GM23338 (cell line): ENCODE data around the gene CAPZB. TPM values are rescaled to one million over a fixed set of nuclear protein-coding genes. Genes with fewer than 3 reads are reported as not detected.
A peak's percentile ranks its signal among the peaks of the same experiment; 100 is the strongest.

ENCODE experiments used
- ATAC-seq: fragments of 200-7000 bp; cut with Tn5 transposase; 3 replicates; pipeline ENCODE4 v1.9.1; 2020
- DNase-seq: peaks from one replicate; pipeline ENCODE4 v3.0.0-alpha.2; 2015; ENCODE audit warnings: low spot score
- H2AFZ ChIP-seq: fragments of 200-600 bp; sonication (generic); 2 replicates; pipeline ENCODE4 v1.8.0; 2016; ENCODE audit warnings: antibody characterized with exemption, mild to moderate bottlenecking, moderate library complexity
- H3F3A ChIP-seq: fragments of 200-600 bp; sonication (generic); replicated peaks from 2 replicates; pipeline ENCODE4 v1.8.0; 2017; ENCODE audit warnings: antibody characterized with exemption, mixed run types, low read depth
- H3K27ac ChIP-seq: fragments of 200-600 bp; sonication (generic); 2 replicates; pipeline ENCODE4 v1.6.1; 2016; ENCODE audit warnings: low read depth
- H3K27me3 ChIP-seq: fragments of 200-600 bp; sonication (generic); 2 replicates; pipeline ENCODE4 v1.8.0; 2016; ENCODE audit warnings: mild to moderate bottlenecking, mixed run types, moderate library complexity; ENCODE audit not compliant: insufficient read depth
- H3K36me3 ChIP-seq: fragments of 200-600 bp; sonication (generic); 2 replicates; pipeline ENCODE4 v1.8.0; 2016; ENCODE audit warnings: mild to moderate bottlenecking; ENCODE audit not compliant: insufficient read depth
- H3K4me1 ChIP-seq: fragments of 200-600 bp; sonication (generic); 2 replicates; pipeline ENCODE4 v1.8.0; 2016; ENCODE audit warnings: mild to moderate bottlenecking, moderate library complexity; ENCODE audit not compliant: insufficient read depth
- H3K4me2 ChIP-seq: fragments of 200-600 bp; sonication (generic); 2 replicates; pipeline ENCODE4 v1.7.1; 2017; ENCODE audit warnings: mixed run types
- H3K4me3 ChIP-seq: fragments of 200-600 bp; sonication (generic); 2 replicates; pipeline ENCODE4 v1.6.1; 2016; ENCODE audit warnings: mixed run types
- H3K79me2 ChIP-seq: fragments of 200-600 bp; sonication (generic); replicated peaks from 2 replicates; pipeline ENCODE4 v1.8.0; 2017; ENCODE audit warnings: mild to moderate bottlenecking; ENCODE audit not compliant: insufficient read depth
- H3K9me2 ChIP-seq: fragments of 200-600 bp; sonication (generic); 2 replicates; pipeline ENCODE4 v1.8.0; 2017; ENCODE audit not compliant: insufficient read depth
- H4K20me1 ChIP-seq: fragments of 200-600 bp; sonication (generic); replicated peaks from 2 replicates; pipeline ENCODE4 v1.8.0; 2017; ENCODE audit warnings: mild to moderate bottlenecking; ENCODE audit not compliant: insufficient read depth
- H3K27ac Mint-ChIP-seq: 2 replicates; pipeline ENCODE4 v1.8.0; 2020; ENCODE audit warnings: inconsistent platforms, mild to moderate bottlenecking, moderate library complexity, mixed read lengths
- H3K27me3 Mint-ChIP-seq: 3 replicates; pipeline ENCODE4 v1.8.0; 2022; ENCODE audit warnings: low read depth, mild to moderate bottlenecking, moderate library complexity, mixed read lengths, inconsistent platforms; ENCODE audit not compliant: insufficient read depth, poor library complexity
- H3K36me3 Mint-ChIP-seq: 3 replicates; pipeline ENCODE4 v1.8.0; 2021; ENCODE audit warnings: low read depth, mild to moderate bottlenecking, inconsistent platforms, moderate library complexity, mixed read lengths
- H3K4me1 Mint-ChIP-seq: 3 replicates; pipeline ENCODE4 v1.8.0; 2020; ENCODE audit warnings: mild to moderate bottlenecking, inconsistent platforms, mixed read lengths
- H3K4me3 Mint-ChIP-seq: 3 replicates; pipeline ENCODE4 v1.8.0; 2021; ENCODE audit warnings: moderate library complexity, mild to moderate bottlenecking, inconsistent platforms, mixed read lengths
- H3K9me3 Mint-ChIP-seq: 3 replicates; pipeline ENCODE4 v1.8.0; 2020; ENCODE audit warnings: moderate library complexity, mild to moderate bottlenecking, inconsistent platforms, mixed read lengths
- CREB1 ChIP-seq: fragments of 250-450 bp; sonication (Bioruptor Pico); IDR thresholded peaks from 2 replicates; pipeline ENCODE4 v1.5.0; 2020; ENCODE audit warnings: low read depth, mild to moderate bottlenecking, moderate library complexity
- CTCF ChIP-seq, 2 experiments: fragments of 200-600 bp in 1 of 2; sonication (generic) in 1 of 2; conservative IDR thresholded peaks; 2 replicates each; pipeline versions ENCODE4 v1.5.1 to v1.6.1; 2016 to 2017; ENCODE audit warnings: antibody characterized with exemption in 2 of 2, low read depth in 2 of 2, mild to moderate bottlenecking in 2 of 2, moderate library complexity in 1 of 2
- ETS1 ChIP-seq: IDR thresholded peaks from 2 replicates; pipeline ENCODE4 v1.6.1; 2016; ENCODE audit warnings: antibody characterized with exemption
- EZH2 ChIP-seq: fragments of 200-600 bp; sonication (generic); IDR thresholded peaks from one replicate; pipeline ENCODE4 v1.8.0; 2017; ENCODE audit warnings: antibody characterized with exemption, mild to moderate bottlenecking, low read depth; ENCODE audit not compliant: unreplicated experiment
- EZH2phosphoT487 ChIP-seq: fragments of 200-600 bp; sonication (generic); IDR thresholded peaks from one replicate; pipeline ENCODE4 v1.8.1; 2018; ENCODE audit warnings: antibody characterized with exemption; ENCODE audit not compliant: unreplicated experiment
- JUNB ChIP-seq: IDR thresholded peaks from one replicate; pipeline ENCODE4 v1.6.1; 2016; ENCODE audit warnings: antibody characterized with exemption; ENCODE audit not compliant: unreplicated experiment
- NANOG ChIP-seq: IDR thresholded peaks from 2 replicates; pipeline ENCODE4 v1.6.1; 2016; ENCODE audit warnings: antibody characterized with exemption, borderline replicate concordance
- POLR2AphosphoS5 ChIP-seq: IDR thresholded peaks from 2 replicates; pipeline ENCODE4 v1.6.1; 2016; ENCODE audit warnings: antibody characterized with exemption, low read depth
- REST ChIP-seq: IDR thresholded peaks from one replicate; pipeline ENCODE4 v1.6.1; 2018; ENCODE audit warnings: antibody characterized with exemption; ENCODE audit not compliant: unreplicated experiment
- STAT1 ChIP-seq: IDR thresholded peaks from one replicate; pipeline ENCODE4 v1.6.1; 2016; ENCODE audit warnings: antibody characterized with exemption; ENCODE audit not compliant: unreplicated experiment
- ZNF114 ChIP-seq: fragments of 250-450 bp; sonication (Bioruptor Pico); IDR thresholded peaks from 2 replicates; pipeline ENCODE4 v1.5.0; 2020; ENCODE audit warnings: mild to moderate bottlenecking, moderate library complexity
- ZNF331 ChIP-seq: fragments of 250-450 bp; sonication (Bioruptor Pico); IDR thresholded peaks from 2 replicates; pipeline ENCODE4 v1.5.0; 2020; ENCODE audit warnings: low read depth, mild to moderate bottlenecking, moderate library complexity
- ZNF462 ChIP-seq: fragments of 250-450 bp; sonication (Bioruptor Pico); IDR thresholded peaks from 2 replicates; pipeline ENCODE4 v1.5.0; 2020; ENCODE audit warnings: mild to moderate bottlenecking, moderate library complexity
- polyA plus RNA-seq: library from polyadenylated mRNA; unstranded; fragments of >200 nt; fragmentation: Nextera tagmentation; extraction: Ambion mirVana; gene quantifications from 2 replicates; pipeline ENCODE4 v1.2.1, GENCODE V29; 2016
- total RNA-seq: library from RNA; depleted of rRNA; stranded (reverse); fragments of >200 nt; shearing (Covaris generic); gene quantifications from 2 replicates; pipeline ENCODE4 v1.2.3, GENCODE V29; 2014

CAPZB gene
- total and polyA plus RNA-seq, 2 experiments from 2014 or later: 195 to 348 TPM

GRCh38 chr1:19514391-19514831 lies 29.1 kb upstream of the CAPZB start:
- no peak for TF ChIP-seq NANOG
- no peak for TF ChIP-seq CREB1 (CRISPR knock-in tag)
- TF ChIP-seq CTCF (conservative IDR thresholded peaks at IDR 0.05; ENCODE audit: low read depth in 2 of 2): no peak
- no peak for TF ChIP-seq ZNF331 (CRISPR knock-in tag)
- no peak for TF ChIP-seq JUNB
- no peak for TF ChIP-seq ETS1
- no peak for TF ChIP-seq REST
- no peak for TF ChIP-seq EZH2phosphoT487
- no peak for TF ChIP-seq POLR2AphosphoS5
- TF ChIP-seq ZNF462: no peak
- no peak for TF ChIP-seq ZNF114
- TF ChIP-seq EZH2: no peak
- TF ChIP-seq STAT1: no peak
- DNase-seq: no peak
- Histone ChIP-seq H3F3A (no peaks in the 10 kb centered on the region), H4K20me1 (no peaks in the 10 kb centered on the region), H3K36me3 (no peaks in the 10 kb centered on the region), H3K79me2 (no peaks in the 10 kb centered on the region), H3K27me3 (no peaks in the 10 kb centered on the region), H2AFZ (0 out of 2 replicates have a peak overlapping the region, but pooled peaks have one; percentile 38), H3K4me2 (no peak overlapping the region), H3K4me1 (no peaks in the 10 kb centered on the region), H3K9me2 (no peaks in the 10 kb centered on the region), H3K27ac (no peak overlapping the region), H3K4me3 (no peak overlapping the region)
- Mint-ChIP-seq H3K36me3 (no peaks in the 10 kb centered on the region), H3K27ac (no peak overlapping the region), H3K4me1 (peaks cover 3% of the 10 kb centered on the region; the same call in 2 of the 3 replicates), H3K4me3 (no peak overlapping the region), H3K9me3 (peaks cover 3% of the 10 kb centered on the region; the same call in 2 of the 3 replicates), H3K27me3 (peaks cover 2% of the 10 kb centered on the region)
- no peak for ATAC-seq
